OCI-LY3 (cell line): ENCODE data around the gene COX5B.

Experiments
- EZH2phosphoT487 ChIP-seq: fragments of 200-600 bp; shearing (Covaris generic); IDR thresholded peaks from 2 replicates; pipeline ENCODE4 v1.6.1; 2018; ENCODE audit warnings: antibody characterized with exemption, mixed run types, low read depth
- TF ChIP-seq, protein P1 (sequence below): fragments of 200-600, 300-600 bp; sonication (generic); IDR thresholded peaks from 2 replicates; pipeline ENCODE4 v1.5.1; 2014; ENCODE audit warnings: antibody characterized with exemption, low read length, low read depth

GRCh38 chr2:97659256-97660043, 13.6 kb downstream of the COX5B start:
- TF ChIP-seq, protein P1, sequence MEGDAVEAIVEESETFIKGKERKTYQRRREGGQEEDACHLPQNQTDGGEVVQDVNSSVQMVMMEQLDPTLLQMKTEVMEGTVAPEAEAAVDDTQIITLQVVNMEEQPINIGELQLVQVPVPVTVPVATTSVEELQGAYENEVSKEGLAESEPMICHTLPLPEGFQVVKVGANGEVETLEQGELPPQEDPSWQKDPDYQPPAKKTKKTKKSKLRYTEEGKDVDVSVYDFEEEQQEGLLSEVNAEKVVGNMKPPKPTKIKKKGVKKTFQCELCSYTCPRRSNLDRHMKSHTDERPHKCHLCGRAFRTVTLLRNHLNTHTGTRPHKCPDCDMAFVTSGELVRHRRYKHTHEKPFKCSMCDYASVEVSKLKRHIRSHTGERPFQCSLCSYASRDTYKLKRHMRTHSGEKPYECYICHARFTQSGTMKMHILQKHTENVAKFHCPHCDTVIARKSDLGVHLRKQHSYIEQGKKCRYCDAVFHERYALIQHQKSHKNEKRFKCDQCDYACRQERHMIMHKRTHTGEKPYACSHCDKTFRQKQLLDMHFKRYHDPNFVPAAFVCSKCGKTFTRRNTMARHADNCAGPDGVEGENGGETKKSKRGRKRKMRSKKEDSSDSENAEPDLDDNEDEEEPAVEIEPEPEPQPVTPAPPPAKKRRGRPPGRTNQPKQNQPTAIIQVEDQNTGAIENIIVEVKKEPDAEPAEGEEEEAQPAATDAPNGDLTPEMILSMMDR: no peak
- TF ChIP-seq EZH2phosphoT487: no peak
